NCI-H82 (cell line): ENCODE data around the gene PUS3.
"Not testable (repeated sequence)": the region's sequence is repeated elsewhere in the genome, so short reads cannot be mapped to it uniquely, and the experiment has no call there.

Source experiments
- DNase-seq: peaks from one replicate; lab custom pipeline; 2025; lab: John Stamatoyannopoulos, UW

PUS3 gene

GRCh38 chr11:125916683-125917347, 13.8 kb upstream of the PUS3 start:
- no peak for DNase-seq

DNA sequence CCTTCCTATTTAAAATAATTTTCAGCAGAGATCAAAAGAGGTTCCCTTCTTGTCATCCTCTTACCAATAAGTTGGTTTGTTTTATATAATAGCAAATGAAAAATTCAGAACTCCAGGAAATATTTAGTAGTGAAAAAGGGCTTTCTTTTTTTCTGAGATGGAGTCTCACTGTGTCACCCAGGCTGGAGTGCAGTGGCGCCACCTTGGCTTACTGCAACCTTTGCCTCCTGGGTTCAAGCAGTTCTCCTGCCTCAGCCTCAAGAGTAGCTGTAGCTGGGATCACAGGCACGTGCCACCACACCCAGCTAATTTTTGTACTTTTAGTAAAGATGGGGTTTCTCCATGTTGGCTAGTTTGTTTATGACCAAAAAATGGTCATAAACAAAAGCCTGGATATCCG, 11.6 kb upstream of the PUS3 start:
- DNase-seq: not testable (repeated sequence)

DNA sequence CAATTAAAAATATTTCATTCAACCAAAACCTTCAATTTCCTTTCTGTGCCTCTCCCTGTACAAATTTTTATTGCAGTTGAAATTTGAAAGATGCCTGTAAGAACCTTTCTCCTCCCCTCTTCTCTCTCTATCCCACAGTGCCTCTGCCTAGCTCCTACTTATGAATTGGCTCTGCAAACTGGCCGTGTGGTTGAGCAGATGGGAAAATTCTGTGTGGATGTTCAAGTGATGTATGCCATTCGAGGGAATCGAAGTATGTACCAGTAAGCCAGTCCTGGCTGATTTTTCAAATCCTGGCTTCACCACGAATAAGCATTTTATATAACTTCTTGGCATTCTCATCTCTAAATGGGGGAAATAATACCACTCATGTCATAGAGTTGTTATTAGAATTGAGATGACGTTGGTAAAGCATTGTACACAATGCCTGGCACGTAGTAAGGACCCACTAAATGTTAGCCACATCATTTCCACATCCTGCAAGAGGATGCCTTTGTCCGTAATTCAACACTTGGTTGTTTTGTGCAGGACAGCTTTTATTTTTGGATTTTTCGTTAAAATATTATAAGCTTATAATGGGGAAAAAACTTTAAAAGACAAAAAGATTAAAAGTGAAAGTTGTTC, 7.3 kb upstream of the PUS3 start:
- no peak for DNase-seq

DNA sequence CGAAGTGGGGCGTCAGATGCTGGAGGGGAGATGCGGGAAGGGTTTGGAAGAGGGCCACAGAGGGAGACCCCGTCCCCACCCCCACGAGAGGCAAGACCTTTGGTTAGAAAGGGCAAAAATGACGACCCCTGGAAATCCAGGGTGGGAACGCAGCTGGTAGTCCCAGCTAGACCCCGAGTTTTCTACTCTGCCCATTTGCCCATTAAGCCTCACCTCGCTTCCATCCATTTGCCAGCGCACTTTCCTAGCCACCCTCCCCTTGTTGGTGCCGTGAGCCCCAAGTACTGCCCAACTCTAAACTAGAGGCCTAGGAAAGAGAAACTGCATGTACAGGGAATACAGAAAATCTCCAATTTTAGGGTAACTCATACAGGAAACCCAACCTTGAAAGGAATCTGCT, 1.7 kb upstream of the PUS3 start:
- DNase-seq: no peak

- DNase-seq: peak; percentile 41
Observed at GRCh38 chr11:125903711-125904659, 979 bp upstream of the PUS3 start, which contains the start of gene DDX25. DDX25 (plus strand) TSS chr11:125904508; CDS start chr11:125904518, 10 bp downstream.

- DNase-seq: no peak
Observed at GRCh38 chr11:125902277-125902926, 604 bp downstream of the PUS3 start.

GRCh38 chr11:125901872-125902271, 1.1 kb downstream of the PUS3 start:
- no peak for DNase-seq

DNA sequence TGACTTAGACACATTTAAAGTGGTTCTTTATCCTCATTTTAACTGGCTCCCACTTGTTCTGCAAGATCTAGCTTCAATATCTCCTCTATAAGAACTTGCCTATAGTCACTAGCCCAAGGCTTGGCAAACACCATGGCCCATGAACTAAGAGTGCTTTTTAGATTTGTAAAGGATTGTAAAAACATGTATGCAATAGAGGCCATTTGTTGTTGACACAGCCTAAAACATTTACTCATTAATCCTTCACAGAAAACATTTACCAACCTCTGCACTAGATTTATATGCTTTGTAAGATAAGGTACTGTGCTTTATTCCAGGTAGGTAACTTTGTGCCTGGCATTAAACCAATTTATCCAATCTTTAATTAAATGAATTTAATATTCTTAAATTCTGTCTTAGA, 10.0 kb downstream of the PUS3 start:
- DNase-seq: no peak

DNA sequence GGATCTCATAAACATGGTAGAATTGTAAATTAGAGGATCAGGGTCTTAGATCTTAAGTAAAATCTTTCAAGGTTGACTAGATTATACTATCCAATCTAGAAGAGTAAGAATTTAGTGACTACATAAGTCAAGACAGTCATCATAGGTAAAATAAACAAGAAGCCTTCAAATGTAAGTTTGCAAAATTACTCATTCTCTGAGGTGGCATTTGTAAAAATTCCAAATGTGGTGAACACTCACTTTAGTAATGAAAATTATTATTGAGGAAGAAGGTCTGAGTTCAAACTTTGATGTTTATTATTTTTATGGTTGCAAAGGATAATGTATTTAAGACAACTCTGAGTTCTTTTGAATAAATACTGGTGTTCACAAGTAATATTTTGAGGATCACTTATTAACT, 10.9 kb downstream of the PUS3 start:
- DNase-seq: no peak

DNA sequence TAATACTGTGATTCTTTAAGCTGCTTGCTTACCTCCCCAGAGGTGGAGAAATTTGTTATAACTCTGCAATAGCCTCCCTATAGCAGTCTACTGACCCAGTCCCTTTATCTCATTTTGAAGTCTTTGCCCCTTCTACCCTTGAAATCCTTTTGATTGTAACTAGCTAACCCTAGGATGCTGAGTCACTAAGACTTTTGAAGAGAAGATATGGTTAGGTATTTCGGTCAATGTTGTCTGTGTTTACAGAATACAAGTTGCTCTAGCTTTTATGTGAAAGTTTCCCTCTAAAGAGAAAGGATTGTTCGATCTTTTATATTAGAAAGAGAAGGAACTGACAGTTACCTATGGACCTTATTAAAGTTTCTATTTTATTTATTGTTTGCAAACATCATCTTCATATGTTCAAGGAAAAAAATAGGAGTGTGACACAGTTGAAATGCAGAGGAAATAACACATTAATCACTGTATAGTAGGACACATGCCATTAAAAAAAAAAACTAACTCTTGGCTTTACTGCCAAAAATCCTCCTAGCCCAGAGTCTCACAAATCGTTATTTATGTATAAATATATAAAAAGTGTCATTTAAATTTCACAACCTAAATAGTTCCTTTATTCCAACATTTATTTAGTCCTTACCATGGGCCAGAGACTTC, 12.4 kb downstream of the PUS3 start:
- no peak for DNase-seq

- peak; percentile 61 for DNase-seq
Observed at GRCh38 chr11:125887373-125888324, 15.4 kb downstream of the PUS3 start, which contains the start of gene HYLS1. HYLS1 (plus strand) TSS chr11:125887668; CDS start chr11:125899369, 11,701 bp downstream.

DNA sequence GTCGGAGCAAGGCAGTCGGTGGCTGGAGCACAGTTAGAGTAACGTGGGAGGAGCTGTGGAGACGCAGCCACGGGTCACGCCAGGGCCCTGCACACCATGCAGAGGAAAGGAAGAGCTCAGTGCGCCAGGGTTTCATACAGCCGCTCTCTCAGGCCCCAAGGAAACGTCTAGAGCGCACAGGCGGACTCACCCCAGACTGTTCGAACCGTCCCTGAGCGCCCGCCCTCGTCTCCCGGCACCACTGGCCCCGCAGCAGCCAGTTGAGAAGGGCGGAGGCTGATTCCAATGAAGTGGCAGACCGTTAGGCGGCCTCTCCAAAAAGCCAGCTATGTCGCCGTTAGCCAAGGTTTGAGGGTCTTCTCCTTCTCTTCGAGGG, 16.0 kb downstream of the PUS3 start:
- DNase-seq: no peak

DNA sequence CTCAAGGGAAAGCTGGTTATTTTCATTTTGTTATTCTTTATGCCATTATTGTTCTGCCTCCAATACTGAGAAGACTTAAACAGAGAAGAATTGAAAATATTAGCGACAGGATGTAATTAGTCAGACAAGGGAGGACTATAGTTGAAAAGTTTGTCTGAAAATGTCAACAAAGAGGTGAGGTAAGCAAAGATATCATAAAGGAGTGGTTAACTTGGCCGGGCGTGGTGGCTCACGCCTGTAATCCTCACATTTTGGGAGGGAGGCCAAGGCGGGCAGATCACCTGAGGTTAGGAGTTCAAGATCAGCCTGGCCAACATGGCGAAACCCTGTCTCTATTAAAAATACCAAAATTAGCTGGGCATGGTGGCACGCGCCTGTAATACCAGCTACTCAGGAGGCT, 19.6 kb downstream of the PUS3 start:
- no peak for DNase-seq

GRCh38 chr11:125881291-125881690, 21.7 kb downstream of the PUS3 start:
- no peak for DNase-seq

DNA sequence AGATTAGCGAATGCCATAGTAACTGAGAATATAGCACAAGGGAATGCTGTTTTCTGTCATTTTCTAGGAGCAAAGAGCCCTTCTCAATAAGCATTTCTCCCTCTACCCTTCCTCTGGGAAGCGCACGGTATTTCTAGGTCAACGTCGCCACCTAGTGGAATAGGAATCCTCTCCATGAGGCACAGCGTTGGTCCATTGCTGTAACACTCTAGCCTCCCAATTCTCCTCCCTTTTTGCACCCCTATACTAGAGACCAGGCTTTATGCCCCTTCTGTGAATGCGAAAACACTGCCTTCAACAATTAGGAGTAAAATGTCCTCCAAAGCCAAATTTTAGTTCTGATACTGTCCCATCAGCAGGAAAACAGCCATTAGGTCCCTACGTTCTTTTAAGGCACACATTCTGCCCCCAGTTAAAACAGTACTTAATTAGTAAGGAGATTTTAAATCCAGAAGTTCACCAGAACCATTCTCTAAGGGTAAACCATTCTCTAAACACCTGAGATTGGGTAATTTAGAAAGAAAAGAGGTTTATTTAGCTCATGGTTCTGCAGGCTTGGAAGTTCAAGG, 28.4 kb downstream of the PUS3 start:
- DNase-seq: peak; percentile 85

DNA sequence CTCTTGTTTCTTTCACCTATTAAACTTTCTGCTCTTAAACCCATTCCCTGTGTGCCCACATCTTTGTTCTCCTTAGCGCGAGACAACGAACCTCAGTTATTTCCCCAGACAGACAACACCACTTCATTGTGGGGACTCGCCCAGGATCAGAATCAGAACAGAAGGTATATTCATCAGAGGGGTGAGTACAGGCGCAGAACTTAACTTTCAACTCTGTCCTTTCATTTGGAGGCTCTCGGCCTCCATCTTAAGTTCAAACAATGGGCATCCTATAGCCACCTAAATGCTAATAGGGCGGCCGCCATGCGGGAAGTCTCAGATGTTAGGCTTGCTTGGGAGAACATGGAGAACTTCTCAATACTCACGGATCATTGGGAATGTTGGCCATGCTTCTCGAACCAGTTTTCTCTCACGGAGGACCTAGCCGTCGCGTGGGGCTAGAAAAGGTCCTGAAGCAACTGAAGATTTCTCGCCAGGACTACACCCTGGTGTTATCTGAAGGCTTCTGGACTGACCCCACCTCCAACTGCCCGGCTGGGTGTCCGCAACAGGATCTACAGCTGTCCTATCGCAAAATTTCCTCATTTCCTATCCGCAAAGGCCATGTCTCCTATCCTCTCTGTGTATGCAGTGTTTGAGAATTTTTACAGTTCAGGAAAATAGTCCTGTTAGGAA, 29.0 kb downstream of the PUS3 start:
- DNase-seq: no peak

DNA sequence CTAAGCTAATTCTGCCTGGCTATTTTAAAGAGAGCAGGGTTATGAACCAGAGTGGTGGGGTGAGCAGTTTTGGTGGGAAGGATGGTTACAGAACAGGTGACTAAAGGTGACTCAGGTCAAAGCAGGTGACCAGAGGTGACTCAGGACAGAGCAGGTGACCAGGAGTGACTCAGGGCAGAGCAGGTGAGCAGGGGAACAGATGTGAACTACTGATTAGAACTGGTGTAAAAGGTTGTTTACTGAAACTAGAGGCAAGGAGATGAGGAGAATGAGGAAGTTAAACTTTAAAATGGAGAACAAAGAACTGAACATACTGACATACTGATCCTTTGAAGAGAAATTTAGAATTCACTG, 30.9 kb downstream of the PUS3 start:
- DNase-seq: no peak

DNA sequence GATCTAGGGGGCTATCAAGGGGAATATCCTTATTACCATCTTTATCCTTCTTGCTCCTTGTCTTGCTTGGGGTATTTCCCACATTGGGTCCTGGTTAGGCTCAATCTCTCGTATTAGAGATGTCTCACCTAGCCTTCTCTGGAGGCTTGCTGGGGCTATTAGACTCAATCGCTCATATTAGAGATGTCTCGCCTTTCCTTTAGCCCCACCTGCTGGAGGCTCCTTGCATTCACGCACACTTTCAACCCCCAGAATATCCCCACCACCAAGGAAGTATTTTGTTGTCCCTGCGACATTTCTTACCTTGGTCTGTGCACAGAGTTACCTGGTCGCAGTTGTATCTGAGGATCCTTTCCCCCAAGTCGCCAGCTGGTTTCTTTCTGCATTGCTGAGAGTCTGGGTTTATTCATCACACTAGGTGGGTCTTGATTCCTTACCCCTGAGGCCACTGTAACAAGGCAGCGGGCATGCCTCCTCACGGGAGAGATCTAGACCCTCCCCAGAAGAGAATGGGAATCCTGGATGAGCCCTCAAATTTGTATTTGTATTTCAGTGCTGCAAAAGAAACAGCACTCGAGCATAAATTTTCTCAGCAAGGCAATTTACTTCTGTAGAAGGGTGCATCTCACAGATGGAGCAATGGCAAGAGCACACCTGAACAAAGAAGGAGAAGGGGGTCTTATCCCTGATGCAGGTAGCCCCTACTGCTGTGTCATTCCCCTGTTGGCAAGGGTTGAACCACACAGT, 31.4 kb downstream of the PUS3 start:
- DNase-seq: peak; percentile 82

GRCh38 chr11:125869521-125869920, 33.5 kb downstream of the PUS3 start:
- DNase-seq: no peak
